Activated T-helper 17 cell treated with anti-CD3 and anti-CD28 coated beads, Interleukin-2, amount 50 U/mL, for 72 hours (primary cell): Measurements from ENCODE around the gene GRAPL. TPM values are rescaled to one million over a fixed set of nuclear protein-coding genes. Genes with fewer than 3 reads are reported as not detected.
"Not testable (repeated sequence)": the region's sequence is repeated elsewhere in the genome, so short reads cannot be mapped to it uniquely, and the experiment has no call there.

ENCODE experiments used
- ATAC-seq: fragments of 150-1000 bp; cut with Tn5 transposase; replicated peaks from 2 replicates; pipeline ENCODE4 v1.10.0; 2021; ENCODE audit warnings: mild to moderate bottlenecking, moderate library complexity
- H3K27ac Mint-ChIP-seq: one replicate; pipeline ENCODE4 v1.8.0; 2022; ENCODE audit warnings: mixed read lengths
- H3K27me3 Mint-ChIP-seq: one replicate; pipeline ENCODE4 v1.8.0; 2022; ENCODE audit warnings: mixed read lengths
- H3K36me3 Mint-ChIP-seq: one replicate; pipeline ENCODE4 v1.8.0; 2022; ENCODE audit warnings: low read depth, mild to moderate bottlenecking, mixed read lengths
- H3K4me1 Mint-ChIP-seq: one replicate; pipeline ENCODE4 v1.8.0; 2022; ENCODE audit warnings: mixed read lengths
- H3K4me3 Mint-ChIP-seq: one replicate; pipeline ENCODE4 v1.8.0; 2022; ENCODE audit warnings: mild to moderate bottlenecking, mixed read lengths
- H3K9me3 Mint-ChIP-seq: one replicate; pipeline ENCODE4 v1.8.0; 2022; ENCODE audit warnings: mixed read lengths
- total RNA-seq, 2 donors: library from RNA; stranded (reverse); gene quantifications; one replicate each; pipeline ENCODE4 v1.2.3, GENCODE V29; 2022

Gene GRAPL
- total RNA-seq, 2 donors from 2014 or later, result 6.9 to 9.9 TPM

DNA sequence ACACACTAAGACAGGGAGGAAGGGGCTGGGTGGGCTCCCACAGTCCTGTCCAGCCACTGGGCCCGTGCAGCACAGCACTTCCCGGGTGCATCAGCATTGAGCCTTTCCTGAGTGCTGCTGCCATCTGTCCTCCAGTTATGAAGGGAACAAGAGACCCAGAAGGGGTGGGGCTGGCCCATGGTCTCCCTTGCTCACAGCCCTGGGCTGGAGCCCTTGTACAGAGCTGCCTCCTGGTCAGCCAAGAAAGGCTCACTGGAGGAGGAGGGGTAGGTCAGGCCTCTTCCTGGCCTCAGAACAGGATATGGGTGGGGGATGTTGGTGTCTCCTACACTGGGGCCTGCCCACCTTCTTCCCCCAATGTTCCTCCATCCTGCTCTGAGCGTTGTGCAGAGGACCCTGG lies 76.0 kb downstream of the GRAPL start:
- not testable (repeated sequence) for H3K27ac Mint-ChIP-seq, H3K9me3 Mint-ChIP-seq

More for the DNA sequence above, 76.0 kb downstream of the GRAPL start:
- H3K4me1 Mint-ChIP-seq, ATAC-seq, H3K27me3 Mint-ChIP-seq, H3K36me3 Mint-ChIP-seq, H3K4me3 Mint-ChIP-seq: not testable (repeated sequence)

Other genes starting within 250 kb of the GRAPL start
- not detected for gene SLC5A10, start 175.4 kb upstream of the GRAPL start, total RNA-seq
- 10 to 100 TPM; 15.9 to 22.6 TPM for gene FAM83G, start 122.8 kb upstream of the GRAPL start, total RNA-seq
- 10 to 100 TPM; 13.1 to 14.4 TPM for gene GRAP, start 80.6 kb upstream of the GRAPL start, total RNA-seq
- gene EPN2, start 109.8 kb downstream of the GRAPL start, total RNA-seq, result 10 to 100 TPM in 1 of 2 donors, 1 to 10 TPM in 1; 8.4 to 13.4 TPM
- 1 to 10 TPM; 2.8 to 3.4 TPM for gene B9D1, start 235.1 kb downstream of the GRAPL start, total RNA-seq